H9 (cell line): ENCODE measurements around the gene CHPF2. TPM values are rescaled to one million over a fixed set of nuclear protein-coding genes. Genes with fewer than 3 reads are reported as not detected.

Source experiments
- DNase-seq: peaks from one replicate; pipeline ENCODE4 v3.0.0-alpha.2; 2017
- H2AFZ ChIP-seq: one replicate; pipeline ENCODE4 v1.6.1; 2013; ENCODE audit warnings: mild to moderate bottlenecking, low read length, control low read depth, moderate library complexity
- H2AK5ac ChIP-seq: 2 replicates; pipeline ENCODE4 v1.6.1; 2013; ENCODE audit warnings: low read length, control low read depth, mixed read lengths; ENCODE audit not compliant: insufficient read length
- H2BK120ac ChIP-seq: one replicate; pipeline ENCODE4 v1.6.1; 2013; ENCODE audit warnings: low read depth, mild to moderate bottlenecking, low read length, control low read depth, inconsistent platforms; ENCODE audit not compliant: poor library complexity, severe bottlenecking
- H2BK12ac ChIP-seq: 2 replicates; pipeline ENCODE4 v1.6.1; 2013; ENCODE audit warnings: low read length, control low read depth, mixed read lengths, low read depth; ENCODE audit not compliant: insufficient read length
- H2BK15ac ChIP-seq: 2 replicates; pipeline ENCODE4 v1.6.1; 2013; ENCODE audit warnings: low read depth, low read length, control low read depth
- H2BK20ac ChIP-seq: one replicate; pipeline ENCODE4 v1.6.1; 2013; ENCODE audit warnings: low read depth, mild to moderate bottlenecking, low read length, control low read depth, inconsistent platforms; ENCODE audit not compliant: poor library complexity, severe bottlenecking
- H2BK5ac ChIP-seq: 2 replicates; pipeline ENCODE4 v1.6.1; 2013; ENCODE audit warnings: low read length, control low read depth, mixed read lengths; ENCODE audit not compliant: insufficient read length
- H3K14ac ChIP-seq: 2 replicates; pipeline ENCODE4 v1.6.1; 2013; ENCODE audit warnings: low read length, control low read depth; ENCODE audit not compliant: insufficient read depth
- H3K18ac ChIP-seq: 2 replicates; pipeline ENCODE4 v1.6.1; 2013; ENCODE audit warnings: low read depth, mild to moderate bottlenecking, mixed read lengths, low read length, control low read depth; ENCODE audit not compliant: insufficient read length
- H3K23ac ChIP-seq: 2 replicates; pipeline ENCODE4 v1.6.1; 2013; ENCODE audit warnings: low read length, control low read depth, mixed read lengths, low read depth; ENCODE audit not compliant: insufficient read length
- H3K23me2 ChIP-seq: 2 replicates; pipeline ENCODE4 v1.6.1; 2013; ENCODE audit warnings: low read depth, mild to moderate bottlenecking, mixed read lengths, low read length, control low read depth; ENCODE audit not compliant: insufficient read length, poor library complexity, severe bottlenecking
- H3K27ac ChIP-seq: 2 replicates; pipeline ENCODE4 v1.5.1; 2013; ENCODE audit warnings: low read length, control low read depth, mixed read lengths, low read depth; ENCODE audit not compliant: insufficient read length
- H3K27me3 ChIP-seq: 2 replicates; pipeline ENCODE4 v1.6.1; 2013; ENCODE audit warnings: low read length, control low read depth, inconsistent platforms; ENCODE audit not compliant: insufficient read depth
- H3K4ac ChIP-seq: 2 replicates; pipeline ENCODE4 v1.6.1; 2013; ENCODE audit warnings: low read depth, mild to moderate bottlenecking, control low read depth, inconsistent platforms, low read length, moderate library complexity
- H3K4me1 ChIP-seq: 2 replicates; pipeline ENCODE4 v1.6.1; 2013; ENCODE audit warnings: low read length, control low read depth, inconsistent platforms; ENCODE audit not compliant: insufficient read depth
- H3K4me2 ChIP-seq: 2 replicates; pipeline ENCODE4 v1.6.1; 2013; ENCODE audit warnings: low read length, control low read depth, mixed read lengths; ENCODE audit not compliant: insufficient read length, insufficient read depth
- H3K56ac ChIP-seq: 2 replicates; pipeline ENCODE4 v1.6.1; 2013; ENCODE audit warnings: low read depth, mild to moderate bottlenecking, mixed read lengths, low read length, control low read depth; ENCODE audit not compliant: insufficient read length
- H3K79me1 ChIP-seq: 2 replicates; pipeline ENCODE4 v1.6.1; 2013; ENCODE audit warnings: low read depth, mild to moderate bottlenecking, moderate library complexity, low read length, control low read depth, inconsistent platforms; ENCODE audit not compliant: insufficient read depth, poor library complexity, severe bottlenecking
- H3K79me2 ChIP-seq: 2 replicates; pipeline ENCODE4 v1.6.1; 2013; ENCODE audit warnings: low read length, control low read depth, inconsistent platforms; ENCODE audit not compliant: insufficient read depth
- H3K9ac ChIP-seq: 2 replicates; pipeline ENCODE4 v1.6.1; 2013; ENCODE audit warnings: low read length, control low read depth, mixed read lengths; ENCODE audit not compliant: insufficient read length; ENCODE audit errors: extremely low read depth
- H3K9me3 ChIP-seq: one replicate; pipeline ENCODE4 v1.6.1; 2013; ENCODE audit warnings: low read depth, low read length, inconsistent platforms; ENCODE audit not compliant: control insufficient read depth
- H3T11ph ChIP-seq: one replicate; pipeline ENCODE4 v1.6.1; 2013; ENCODE audit warnings: mild to moderate bottlenecking, low read length, control low read depth, inconsistent platforms
- H4K20me1 ChIP-seq: one replicate; pipeline ENCODE4 v1.6.1; 2013; ENCODE audit not compliant: control insufficient read depth, insufficient read length, insufficient read depth
- H4K5ac ChIP-seq: 2 replicates; pipeline ENCODE4 v1.6.1; 2013; ENCODE audit warnings: low read depth, mild to moderate bottlenecking, mixed read lengths, low read length, control low read depth; ENCODE audit not compliant: insufficient read length
- H4K8ac ChIP-seq: replicated peaks from 2 replicates; pipeline ENCODE4 v1.6.1; 2013; ENCODE audit warnings: low read length, control low read depth, mixed read lengths, low read depth; ENCODE audit not compliant: insufficient read length
- H4K91ac ChIP-seq: 2 replicates; pipeline ENCODE4 v1.6.1; 2013; ENCODE audit warnings: low read depth, mild to moderate bottlenecking, moderate library complexity, mixed read lengths, low read length, control low read depth; ENCODE audit not compliant: insufficient read length
- H3K27ac Mint-ChIP-seq, 3 experiments: 2 replicates in 2 of 3; 3 replicates in 1 of 3; pipeline ENCODE4 v1.8.0; 2020 to 2021; ENCODE audit warnings: mixed read lengths in 3 of 3, mild to moderate bottlenecking in 1 of 3, moderate library complexity in 1 of 3
- H3K27me3 Mint-ChIP-seq: 2 replicates; pipeline ENCODE4 v1.8.0; 2021; ENCODE audit warnings: low read depth, mild to moderate bottlenecking, moderate library complexity, mixed read lengths
- H3K36me3 Mint-ChIP-seq, 3 experiments: 2 replicates in 2 of 3; 3 replicates in 1 of 3; pipeline ENCODE4 v1.8.0; 2020 to 2021; ENCODE audit warnings: low read depth in 3 of 3, mixed read lengths in 3 of 3; ENCODE audit not compliant: insufficient read depth in 1 of 3
- H3K4me1 Mint-ChIP-seq, 2 experiments: 2 replicates each; pipeline ENCODE4 v1.8.0; 2020; ENCODE audit warnings: mixed read lengths in 2 of 2
- H3K4me3 Mint-ChIP-seq, 2 experiments: 2 replicates in 1 of 2; 3 replicates in 1 of 2; pipeline ENCODE4 v1.8.0; 2020 to 2021; ENCODE audit warnings: mild to moderate bottlenecking in 2 of 2, mixed read lengths in 2 of 2, moderate library complexity in 1 of 2
- H3K9me3 Mint-ChIP-seq, 2 experiments: 2 replicates in 1 of 2; 3 replicates in 1 of 2; pipeline ENCODE4 v1.8.0; 2020; ENCODE audit warnings: mild to moderate bottlenecking in 2 of 2, mixed read lengths in 2 of 2, moderate library complexity in 1 of 2
- WGBS: extraction: QIAGEN DNeasy Blood & Tissue Kit; methylation state at CpG from one replicate; pipeline ENCODE4 v1.1.7; 2013; ENCODE audit warnings: missing lambda C conversion rate, low lambda C conversion rate, mixed read lengths; ENCODE audit not compliant: insufficient read length; ENCODE audit errors: extremely low coverage; 5-methylcytosine and 5-hydroxymethylcytosine counted together
- total RNA-seq: library from RNA; stranded (reverse); gene quantifications from 2 replicates; pipeline ENCODE4 v1.2.1, GENCODE V29; 2021
- TF ChIP-seq, protein P1 (sequence below): fragments of 200-600 bp; sonication (generic); conservative IDR thresholded peaks from 3 replicates; pipeline ENCODE4 v1.8.0; 2021; ENCODE audit warnings: antibody characterized with exemption, mild to moderate bottlenecking

CHPF2 gene
- total RNA-seq, 1 experiment from 2014 or later: 25.7 TPM

- Histone ChIP-seq H2BK12ac (no peak overlapping the region), H2BK5ac (no peak overlapping the region), H3K9me3 (no peaks in the 10 kb centered on the region), H4K20me1 (no peaks in the 10 kb centered on the region), H3K4me2 (no peak overlapping the region), H2BK20ac (no peak overlapping the region), H3K27me3 (no peaks in the 10 kb centered on the region), H2BK120ac (no peak overlapping the region), H4K91ac (no peak overlapping the region), H3K56ac (no peak overlapping the region), H3K23ac (no peak overlapping the region), H3K23me2 (no peaks in the 10 kb centered on the region), H2BK15ac (no peak overlapping the region), H3K9ac (no peak overlapping the region), H3K14ac (no peak overlapping the region), H2AFZ (no peak overlapping the region), H4K8ac (no peak overlapping the region), H3K4ac (no peak overlapping the region), H3K27ac (no peak overlapping the region), H3K18ac (no peak overlapping the region), H2AK5ac (no peak overlapping the region), H3K79me1 (no peaks in the 10 kb centered on the region), H3K79me2 (no peaks in the 10 kb centered on the region), H3T11ph (no peak overlapping the region), H3K4me1 (peaks cover 5% of the 10 kb centered on the region; the same call in 1 of the 2 replicates), H4K5ac (no peak overlapping the region)
- Mint-ChIP-seq H3K27ac (no peak overlapping the region), H3K36me3 (peaks cover 43 to 73% (median 56%) of the 10 kb centered on the region in 3 experiments; a peak in 6 of 7 replicates), H3K4me1 (peaks cover 13 to 16% of the 10 kb centered on the region in 2 experiments), H3K4me3 (no peak overlapping the region), H3K9me3 (no peaks in the 10 kb centered on the region), H3K27me3 (peaks cover 2% of the 10 kb centered on the region; the same call in 1 of the 2 replicates)
- TF ChIP-seq, protein P1, sequence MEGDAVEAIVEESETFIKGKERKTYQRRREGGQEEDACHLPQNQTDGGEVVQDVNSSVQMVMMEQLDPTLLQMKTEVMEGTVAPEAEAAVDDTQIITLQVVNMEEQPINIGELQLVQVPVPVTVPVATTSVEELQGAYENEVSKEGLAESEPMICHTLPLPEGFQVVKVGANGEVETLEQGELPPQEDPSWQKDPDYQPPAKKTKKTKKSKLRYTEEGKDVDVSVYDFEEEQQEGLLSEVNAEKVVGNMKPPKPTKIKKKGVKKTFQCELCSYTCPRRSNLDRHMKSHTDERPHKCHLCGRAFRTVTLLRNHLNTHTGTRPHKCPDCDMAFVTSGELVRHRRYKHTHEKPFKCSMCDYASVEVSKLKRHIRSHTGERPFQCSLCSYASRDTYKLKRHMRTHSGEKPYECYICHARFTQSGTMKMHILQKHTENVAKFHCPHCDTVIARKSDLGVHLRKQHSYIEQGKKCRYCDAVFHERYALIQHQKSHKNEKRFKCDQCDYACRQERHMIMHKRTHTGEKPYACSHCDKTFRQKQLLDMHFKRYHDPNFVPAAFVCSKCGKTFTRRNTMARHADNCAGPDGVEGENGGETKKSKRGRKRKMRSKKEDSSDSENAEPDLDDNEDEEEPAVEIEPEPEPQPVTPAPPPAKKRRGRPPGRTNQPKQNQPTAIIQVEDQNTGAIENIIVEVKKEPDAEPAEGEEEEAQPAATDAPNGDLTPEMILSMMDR: no peak
- no peak for DNase-seq
- WGBS: no CpG with 5 or more reads among the region's 3 CpGs
These were observed 18.5 kb upstream of the CHPF2 start for GRCh38 chr7:151213826-151214225.
